HepG2 (cell line): ENCODE results near the gene INO80B. TPM values are rescaled to one million over a fixed set of nuclear protein-coding genes. Genes with fewer than 3 reads are reported as not detected.

ENCODE experiments used
- DNMT3B ChIP-seq: conservative IDR thresholded peaks from 2 replicates; pipeline ENCODE4 v1.6.1; 2016; ENCODE audit warnings: missing biosample characterization, control low read depth
- DR1 ChIP-seq: sonication (generic); formaldehyde crosslinking; IDR thresholded peaks from 2 replicates; pipeline ENCODE4 v1.8.0; 2021; ENCODE audit warnings: mild to moderate bottlenecking, missing genetic modification reagents, inconsistent platforms
- KAT8 ChIP-seq: IDR thresholded peaks from 2 replicates; pipeline ENCODE4 v1.6.1; 2016; ENCODE audit warnings: missing genetic modification reagents, missing compliant biosample characterization
- NR2F1 ChIP-seq, 2 experiments: fragments of 450-650 bp in 1 of 2; formaldehyde crosslinking in 1 of 2; IDR thresholded peaks; 2 replicates each; pipeline versions ENCODE4 v1.5.0 to v1.6.1; 2016 to 2020; ENCODE audit warnings: mild to moderate bottlenecking in 1 of 2, missing compliant biosample characterization in 1 of 2, missing genetic modification reagents in 1 of 2, moderate library complexity in 1 of 2
- PHF5A ChIP-seq: IDR thresholded peaks from one replicate; pipeline ENCODE4 v1.6.1; 2018; ENCODE audit warnings: low read depth, missing genetic modification reagents; ENCODE audit not compliant: unreplicated experiment
- PITX1 ChIP-seq: sonication (generic); formaldehyde crosslinking; IDR thresholded peaks from 2 replicates; pipeline ENCODE4 v1.5.1; 2020; ENCODE audit warnings: mild to moderate bottlenecking, missing genetic modification reagents
- RNF2 ChIP-seq: fragments of 450-650 bp; conservative IDR thresholded peaks from 2 replicates; pipeline ENCODE4 v1.6.1; 2016; ENCODE audit warnings: low read depth
- SIN3B ChIP-seq: fragments of 150-350 bp; IDR thresholded peaks from 2 replicates; pipeline ENCODE4 v1.6.1; 2014; ENCODE audit warnings: low read length
- SYNCRIP ChIP-seq: fragments of 200-400 bp; formaldehyde crosslinking; IDR thresholded peaks from 2 replicates; pipeline ENCODE4 v1.6.1; 2018; ENCODE audit warnings: mild to moderate bottlenecking, low read depth, low read length; ENCODE audit not compliant: insufficient read depth
- U2AF2 ChIP-seq: fragments of 200-400 bp; formaldehyde crosslinking; IDR thresholded peaks from 2 replicates; pipeline ENCODE4 v1.6.1; 2017; ENCODE audit warnings: low read depth, mild to moderate bottlenecking, low read length
- ZBTB3 ChIP-seq: sonication (generic); formaldehyde crosslinking; IDR thresholded peaks from 2 replicates; pipeline ENCODE4 v1.4.0; 2020; ENCODE audit warnings: low read depth, mild to moderate bottlenecking, moderate library complexity, missing genetic modification reagents, borderline replicate concordance
- ZIK1 ChIP-seq: sonication (generic); formaldehyde crosslinking; IDR thresholded peaks from 2 replicates; pipeline ENCODE4 v1.5.0; 2020; ENCODE audit warnings: mild to moderate bottlenecking, low read depth, missing genetic modification reagents, borderline replicate concordance
- ZMYM4 ChIP-seq: sonication (generic); formaldehyde crosslinking; IDR thresholded peaks from 2 replicates; pipeline ENCODE4 v1.8.1; 2023; ENCODE audit warnings: mild to moderate bottlenecking, missing genetic modification reagents
- ZNF207 ChIP-seq: fragments of 450-650 bp; IDR thresholded peaks from 2 replicates; pipeline ENCODE4 v1.6.1; 2016; ENCODE audit warnings: antibody characterized with exemption, borderline replicate concordance
- ZNF446 ChIP-seq: sonication (generic); formaldehyde crosslinking; IDR thresholded peaks from 2 replicates; pipeline ENCODE4 v1.5.0; 2020; ENCODE audit warnings: mild to moderate bottlenecking, missing genetic modification reagents
- ZNF556 ChIP-seq: sonication (generic); formaldehyde crosslinking; IDR thresholded peaks from 2 replicates; pipeline ENCODE4 v1.4.0; 2020; ENCODE audit warnings: mild to moderate bottlenecking, missing genetic modification reagents, borderline replicate concordance
- ZNF766 ChIP-seq: sonication (generic); formaldehyde crosslinking; IDR thresholded peaks from 2 replicates; pipeline ENCODE4 v1.5.0; 2020; ENCODE audit warnings: missing genetic modification reagents, borderline replicate concordance
- ZSCAN29 ChIP-seq: sonication (generic); formaldehyde crosslinking; conservative IDR thresholded peaks from 2 replicates; pipeline ENCODE4 v1.4.0; 2020; ENCODE audit warnings: mild to moderate bottlenecking, missing genetic modification reagents
- polyA plus RNA-seq, 8 experiments: library from polyadenylated mRNA; depleted of rRNA in 3 of 8; stranded (reverse) in 7 of 8; unstranded in 1 of 8; fragments of >200 nt; fragmentation: Illumina TruSeq in 4 of 8; extraction: Trizol in 4 of 8; gene quantifications; 2 replicates each; pipeline versions ENCODE4 v1.2.1 to v1.2.3, GENCODE V29; 2011 to 2016; ENCODE audit warnings: low read depth in 4 of 8, missing spikeins in 1 of 8, mixed read lengths in 1 of 8; ENCODE audit not compliant: insufficient read depth in 1 of 8
- total RNA-seq, 5 experiments: library from RNA; depleted of rRNA; stranded (reverse); fragments of >200 nt; fragmentation: Illumina TruSeq; extraction: Trizol; gene quantifications; 2 replicates each; pipeline ENCODE4 v1.2.3, GENCODE V29; 2016; ENCODE audit warnings: low read depth in 1 of 5
- TF ChIP-seq, protein P1 (sequence below): sonication (generic); formaldehyde crosslinking; IDR thresholded peaks from 2 replicates; pipeline ENCODE4 v1.8.1; 2023; ENCODE audit warnings: missing genetic modification reagents, mild to moderate bottlenecking, borderline replicate concordance
- TF ChIP-seq, protein P2 (sequence below): sonication (generic); formaldehyde crosslinking; IDR thresholded peaks from 2 replicates; pipeline ENCODE4 v1.5.0; 2020; ENCODE audit warnings: missing genetic modification reagents
- TF ChIP-seq, protein P3 (sequence below): sonication (generic); formaldehyde crosslinking; IDR thresholded peaks from 2 replicates; pipeline ENCODE4 v1.4.0; 2020; ENCODE audit warnings: mild to moderate bottlenecking, low read depth, missing genetic modification reagents
- TF ChIP-seq, protein P4 (sequence below): sonication (generic); formaldehyde crosslinking; conservative IDR thresholded peaks from 2 replicates; pipeline ENCODE4 v1.4.0; 2020; ENCODE audit warnings: missing genetic modification reagents
- TF ChIP-seq, protein P5 (sequence below): IDR thresholded peaks from 2 replicates; pipeline ENCODE4 v1.6.1; 2016; ENCODE audit warnings: missing biosample characterization, missing genetic modification reagents, low read depth

INO80B gene
- total and polyA plus RNA-seq, 2 of the 13 experiments (the other 11 are each of a cell fraction or from before 2014, with no cell fraction given), result 6.2 to 14.5 TPM

DNA sequence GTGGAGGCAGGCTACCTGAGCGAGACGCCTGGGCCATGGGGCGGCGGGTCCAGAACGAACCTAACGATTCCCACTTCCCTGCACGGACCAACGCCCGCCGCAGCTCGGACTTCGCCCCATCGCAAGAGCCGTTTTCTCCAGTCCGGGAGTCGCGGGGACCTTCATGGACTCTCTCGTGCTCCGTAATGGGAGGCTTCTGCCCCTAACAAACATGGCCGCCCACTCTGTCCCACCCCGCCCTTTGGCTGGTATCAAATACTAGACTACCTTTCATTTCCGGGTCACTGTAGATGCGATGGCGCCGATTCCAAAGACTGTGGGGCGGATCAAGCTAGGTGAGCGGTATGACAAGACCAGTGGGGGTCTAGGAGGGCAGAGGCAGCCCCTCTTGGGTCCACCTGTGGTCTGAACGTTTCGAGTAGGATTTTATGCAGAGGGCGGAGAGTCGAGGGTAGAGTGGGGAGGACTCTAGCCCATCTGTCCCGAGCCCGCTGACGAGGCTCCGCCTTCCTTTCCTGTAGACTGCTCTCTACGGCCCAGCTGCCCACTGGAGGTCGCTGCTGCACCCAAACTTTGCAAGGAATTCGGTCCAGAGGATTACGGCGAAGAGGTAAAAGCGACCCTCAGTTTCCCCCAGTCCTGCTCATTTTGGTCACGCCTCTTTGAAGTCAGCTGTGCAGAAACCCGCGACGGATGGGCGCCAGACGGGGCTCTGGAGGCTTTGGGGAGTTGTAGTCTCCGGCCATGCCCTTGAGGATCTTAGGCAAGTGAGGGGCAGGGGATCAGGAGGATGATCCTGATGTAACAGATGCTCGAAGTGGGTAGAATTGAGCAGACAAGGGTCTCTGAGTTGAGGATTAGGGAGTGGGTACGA lies 28.2 kb downstream of the INO80B start, which contains the start of the genes CCDC142 and TTC31 (continued):
- peak; percentile 84 for TF ChIP-seq ZMYM4
- TF ChIP-seq, protein P1, sequence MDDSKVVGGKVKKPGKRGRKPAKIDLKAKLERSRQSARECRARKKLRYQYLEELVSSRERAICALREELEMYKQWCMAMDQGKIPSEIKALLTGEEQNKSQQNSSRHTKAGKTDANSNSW (CRISPR knock-in tag), result peak; percentile 44; the same call in 1 of the 2 replicates
- peak; percentile 98 for TF ChIP-seq KAT8 (CRISPR knock-in tag)
- no peak for TF ChIP-seq SYNCRIP
- no peak for TF ChIP-seq DNMT3B
- TF ChIP-seq ZNF556, result peak; percentile 87
- peak; percentile 86 for TF ChIP-seq PITX1 (CRISPR knock-in tag)
- no peak; the same call in none of the 2 replicates for TF ChIP-seq DR1 (CRISPR knock-in tag)
- TF ChIP-seq, protein P2, sequence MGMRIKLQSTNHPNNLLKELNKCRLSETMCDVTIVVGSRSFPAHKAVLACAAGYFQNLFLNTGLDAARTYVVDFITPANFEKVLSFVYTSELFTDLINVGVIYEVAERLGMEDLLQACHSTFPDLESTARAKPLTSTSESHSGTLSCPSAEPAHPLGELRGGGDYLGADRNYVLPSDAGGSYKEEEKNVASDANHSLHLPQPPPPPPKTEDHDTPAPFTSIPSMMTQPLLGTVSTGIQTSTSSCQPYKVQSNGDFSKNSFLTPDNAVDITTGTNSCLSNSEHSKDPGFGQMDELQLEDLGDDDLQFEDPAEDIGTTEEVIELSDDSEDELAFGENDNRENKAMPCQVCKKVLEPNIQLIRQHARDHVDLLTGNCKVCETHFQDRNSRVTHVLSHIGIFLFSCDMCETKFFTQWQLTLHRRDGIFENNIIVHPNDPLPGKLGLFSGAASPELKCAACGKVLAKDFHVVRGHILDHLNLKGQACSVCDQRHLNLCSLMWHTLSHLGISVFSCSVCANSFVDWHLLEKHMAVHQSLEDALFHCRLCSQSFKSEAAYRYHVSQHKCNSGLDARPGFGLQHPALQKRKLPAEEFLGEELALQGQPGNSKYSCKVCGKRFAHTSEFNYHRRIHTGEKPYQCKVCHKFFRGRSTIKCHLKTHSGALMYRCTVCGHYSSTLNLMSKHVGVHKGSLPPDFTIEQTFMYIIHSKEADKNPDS (CRISPR knock-in tag), result peak; percentile 88; the same call in 1 of the 2 replicates
- TF ChIP-seq NR2F1 (CRISPR knock-in tag; IDR thresholded peaks at IDR 0.05), result no peak
- peak; percentile 98 for TF ChIP-seq SIN3B
- no peak for TF ChIP-seq RNF2
- TF ChIP-seq ZSCAN29, result 0 out of 2 replicates have a peak, but pooled peaks have one; percentile 42
- TF ChIP-seq, protein P3, sequence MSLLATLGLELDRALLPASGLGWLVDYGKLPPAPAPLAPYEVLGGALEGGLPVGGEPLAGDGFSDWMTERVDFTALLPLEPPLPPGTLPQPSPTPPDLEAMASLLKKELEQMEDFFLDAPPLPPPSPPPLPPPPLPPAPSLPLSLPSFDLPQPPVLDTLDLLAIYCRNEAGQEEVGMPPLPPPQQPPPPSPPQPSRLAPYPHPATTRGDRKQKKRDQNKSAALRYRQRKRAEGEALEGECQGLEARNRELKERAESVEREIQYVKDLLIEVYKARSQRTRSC (CRISPR knock-in tag), result no peak
- TF ChIP-seq, protein P4, sequence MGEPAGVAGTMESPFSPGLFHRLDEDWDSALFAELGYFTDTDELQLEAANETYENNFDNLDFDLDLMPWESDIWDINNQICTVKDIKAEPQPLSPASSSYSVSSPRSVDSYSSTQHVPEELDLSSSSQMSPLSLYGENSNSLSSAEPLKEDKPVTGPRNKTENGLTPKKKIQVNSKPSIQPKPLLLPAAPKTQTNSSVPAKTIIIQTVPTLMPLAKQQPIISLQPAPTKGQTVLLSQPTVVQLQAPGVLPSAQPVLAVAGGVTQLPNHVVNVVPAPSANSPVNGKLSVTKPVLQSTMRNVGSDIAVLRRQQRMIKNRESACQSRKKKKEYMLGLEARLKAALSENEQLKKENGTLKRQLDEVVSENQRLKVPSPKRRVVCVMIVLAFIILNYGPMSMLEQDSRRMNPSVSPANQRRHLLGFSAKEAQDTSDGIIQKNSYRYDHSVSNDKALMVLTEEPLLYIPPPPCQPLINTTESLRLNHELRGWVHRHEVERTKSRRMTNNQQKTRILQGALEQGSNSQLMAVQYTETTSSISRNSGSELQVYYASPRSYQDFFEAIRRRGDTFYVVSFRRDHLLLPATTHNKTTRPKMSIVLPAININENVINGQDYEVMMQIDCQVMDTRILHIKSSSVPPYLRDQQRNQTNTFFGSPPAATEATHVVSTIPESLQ (CRISPR knock-in tag), result no peak
- peak; percentile 84 for TF ChIP-seq ZIK1
- TF ChIP-seq PHF5A (CRISPR knock-in tag), result peak; percentile 71
- TF ChIP-seq ZNF446 (CRISPR knock-in tag), result no peak
- TF ChIP-seq ZNF766 (CRISPR knock-in tag), result peak; percentile 58; the same call in 1 of the 2 replicates
- TF ChIP-seq, protein P5, sequence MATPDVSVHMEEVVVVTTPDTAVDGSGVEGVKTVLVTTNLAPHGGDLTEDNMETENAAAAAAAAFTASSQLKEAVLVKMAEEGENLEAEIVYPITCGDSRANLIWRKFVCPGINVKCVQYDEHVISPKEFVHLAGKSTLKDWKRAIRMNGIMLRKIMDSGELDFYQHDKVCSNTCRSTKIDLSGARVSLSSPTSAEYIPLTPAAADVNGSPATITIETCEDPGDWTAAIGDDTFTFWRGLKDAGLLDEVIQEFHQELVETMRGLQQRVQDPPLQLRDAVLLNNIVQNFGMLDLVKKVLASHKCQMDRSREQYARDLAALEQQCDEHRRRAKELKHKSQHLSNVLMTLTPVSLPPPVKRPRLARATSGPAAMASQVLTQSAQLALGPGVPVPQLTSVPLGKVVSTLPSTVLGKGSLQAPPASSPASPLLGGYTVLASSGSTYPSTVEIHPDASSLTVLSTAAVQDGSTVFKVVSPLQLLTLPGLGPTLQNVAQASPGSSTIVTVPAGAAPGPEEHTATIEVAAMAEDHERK (CRISPR knock-in tag), result peak; percentile 49; the same call in 1 of the 2 replicates
- TF ChIP-seq ZBTB3 (CRISPR knock-in tag), result 0 out of 2 replicates have a peak, but pooled peaks have one; percentile 68
- TF ChIP-seq ZNF207, result no peak
- TF ChIP-seq U2AF2, result no peak
